Liver (tissue), 9 donors: Measurements from ENCODE around the gene MTMR2. TPM values are rescaled to one million over a fixed set of nuclear protein-coding genes. Genes with fewer than 3 reads are reported as not detected.

Experiments used
- DNase-seq: peaks from one replicate; pipeline ENCODE4 v3.0.0-alpha.2; 2017; ENCODE audit warnings: low spot score
- H3K27ac ChIP-seq, 2 donors: one replicate each; pipeline ENCODE4 v1.7.0; 2013; ENCODE audit warnings: inconsistent platforms in 2 of 2, low read length in 2 of 2, control low read depth in 1 of 2, low read depth in 1 of 2, mild to moderate bottlenecking in 1 of 2
- H3K27me3 ChIP-seq, 4 donors: one replicate each; pipeline versions ENCODE4 v1.6.1 to v1.7.0; 2013; ENCODE audit warnings: low read length in 3 of 4, inconsistent platforms in 1 of 4, mild to moderate bottlenecking in 1 of 4, moderate library complexity in 1 of 4; ENCODE audit not compliant: control insufficient read depth in 4 of 4, insufficient read depth in 4 of 4
- H3K36me3 ChIP-seq, 4 donors: one replicate each; pipeline versions ENCODE4 v1.6.1 to v1.7.0; 2013; ENCODE audit warnings: low read length in 3 of 4, mild to moderate bottlenecking in 3 of 4, low read depth in 1 of 4, moderate library complexity in 1 of 4; ENCODE audit not compliant: control insufficient read depth in 4 of 4, insufficient read depth in 3 of 4
- H3K4me1 ChIP-seq, 4 donors: one replicate each; pipeline versions ENCODE4 v1.6.1 to v1.7.0; 2013; ENCODE audit warnings: low read length in 3 of 4, mild to moderate bottlenecking in 3 of 4, moderate library complexity in 1 of 4; ENCODE audit not compliant: control insufficient read depth in 4 of 4, insufficient read depth in 4 of 4
- H3K4me3 ChIP-seq, 3 donors: one replicate each; pipeline versions ENCODE4 v1.6.1 to v1.7.0; 2013; ENCODE audit warnings: low read length in 3 of 3, control low read depth in 1 of 3, low read depth in 1 of 3, mild to moderate bottlenecking in 1 of 3
- H3K9ac ChIP-seq, 2 donors: one replicate each; pipeline ENCODE4 v1.7.0; 2013; ENCODE audit warnings: low read length in 2 of 2, mild to moderate bottlenecking in 2 of 2, moderate library complexity in 2 of 2, control low read depth in 1 of 2, low read depth in 1 of 2
- H3K9me3 ChIP-seq, 4 donors: one replicate each; pipeline versions ENCODE4 v1.6.1 to v1.7.0; 2013; ENCODE audit warnings: low read length in 3 of 4; ENCODE audit not compliant: control insufficient read depth in 4 of 4
- EGR1 ChIP-seq, 2 donors: IDR thresholded peaks; 2 replicates each; pipeline ENCODE4 v1.6.1; 2016 to 2018; ENCODE audit warnings: antibody characterized with exemption in 2 of 2, low read depth in 2 of 2
- FOXA1 ChIP-seq: IDR thresholded peaks from 2 replicates; pipeline ENCODE4 v1.6.1; 2016; ENCODE audit warnings: antibody characterized with exemption
- FOXA2 ChIP-seq: IDR thresholded peaks from 2 replicates; pipeline ENCODE4 v1.6.1; 2016; ENCODE audit warnings: antibody characterized with exemption
- GABPA ChIP-seq, 2 donors: IDR thresholded peaks in 1 of 2; conservative IDR thresholded peaks in 1 of 2; 2 replicates each; pipeline ENCODE4 v1.6.1; 2016; ENCODE audit warnings: antibody characterized with exemption in 2 of 2, mild to moderate bottlenecking in 1 of 2, moderate library complexity in 1 of 2
- HNF4A ChIP-seq, 2 donors: conservative IDR thresholded peaks; 2 replicates each; pipeline ENCODE4 v1.6.1; 2016; ENCODE audit warnings: antibody characterized with exemption in 2 of 2, mild to moderate bottlenecking in 2 of 2
- HNF4G ChIP-seq: IDR thresholded peaks from 2 replicates; pipeline ENCODE4 v1.6.1; 2016; ENCODE audit warnings: antibody characterized with exemption
- JUND ChIP-seq, 2 donors: IDR thresholded peaks; 2 replicates each; pipeline ENCODE4 v1.6.1; 2016; ENCODE audit warnings: antibody characterized with exemption in 2 of 2
- NR2F2 ChIP-seq: IDR thresholded peaks from 2 replicates; pipeline ENCODE4 v1.6.1; 2016; ENCODE audit warnings: antibody characterized with exemption
- RAD21 ChIP-seq, 2 donors: IDR thresholded peaks; 2 replicates each; pipeline ENCODE4 v1.6.1; 2016; ENCODE audit warnings: antibody characterized with exemption in 2 of 2, mild to moderate bottlenecking in 2 of 2
- RXRA ChIP-seq, 2 donors: IDR thresholded peaks; 2 replicates each; pipeline ENCODE4 v1.6.1; 2017 to 2018; ENCODE audit warnings: antibody characterized with exemption in 2 of 2, mild to moderate bottlenecking in 1 of 2
- SP1 ChIP-seq: IDR thresholded peaks from 2 replicates; pipeline ENCODE4 v1.6.1; 2018; ENCODE audit warnings: antibody characterized with exemption, mild to moderate bottlenecking
- TAF1 ChIP-seq: conservative IDR thresholded peaks from 2 replicates; pipeline ENCODE4 v1.6.1; 2016; ENCODE audit warnings: antibody characterized with exemption, mild to moderate bottlenecking
- YY1 ChIP-seq: IDR thresholded peaks from 2 replicates; pipeline ENCODE4 v1.6.1; 2016; ENCODE audit warnings: antibody characterized with exemption, mild to moderate bottlenecking
- WGBS: extraction: QIAGEN DNeasy Blood & Tissue Kit; methylation state at CpG from one replicate; pipeline ENCODE4 v1.1.7; 2013; 5-methylcytosine and 5-hydroxymethylcytosine counted together
- polyA plus RNA-seq, 2 donors: library from polyadenylated mRNA; stranded (reverse) in 1 of 2; unstranded in 1 of 2; fragments of 200-250 nt in 1 of 2; fragments of >200 nt in 1 of 2; fragmentation: Nextera tagmentation in 1 of 2; extraction: Ambion mirVana in 1 of 2; gene quantifications; one replicate each; pipeline versions ENCODE4 v1.2.1 to v1.2.3, GENCODE V29; 2013 to 2015
- total RNA-seq, 2 donors: library from RNA; depleted of rRNA; stranded (reverse); fragments of >200 nt; gene quantifications; one replicate each; pipeline ENCODE4 v1.2.3, GENCODE V29; 2014
- TF ChIP-seq, protein P1 (sequence below): fragments of 150-350 bp; IDR thresholded peaks from 2 replicates; pipeline ENCODE4 v1.5.1; 2017; ENCODE audit warnings: improper control_type of control experiment, low read depth, low read length; ENCODE audit not compliant: missing input control
- TF ChIP-seq, protein P2 (sequence below): IDR thresholded peaks from 2 replicates; pipeline ENCODE4 v1.6.1; 2016; ENCODE audit warnings: antibody characterized with exemption
- TF ChIP-seq, protein P3 (sequence below): IDR thresholded peaks from 2 replicates; pipeline ENCODE4 v1.6.1; 2016; ENCODE audit warnings: antibody characterized with exemption, mild to moderate bottlenecking
- TF ChIP-seq, protein P4 (sequence below): IDR thresholded peaks from 2 replicates; pipeline ENCODE4 v1.6.1; 2016; ENCODE audit warnings: antibody characterized with exemption
- TF ChIP-seq, protein P5 (sequence below): IDR thresholded peaks from 2 replicates; pipeline ENCODE4 v1.6.1; 2016; ENCODE audit warnings: antibody characterized with exemption
- donor health status: healthy.
- donor health status: healthy.
- donor health status: healthy.
- donor health status: healthy.
- donor health status: healthy.

MTMR2 gene
- total and polyA plus RNA-seq, 4 donors: 2.0 to 9.5 (median 3.1) TPM

DNA sequence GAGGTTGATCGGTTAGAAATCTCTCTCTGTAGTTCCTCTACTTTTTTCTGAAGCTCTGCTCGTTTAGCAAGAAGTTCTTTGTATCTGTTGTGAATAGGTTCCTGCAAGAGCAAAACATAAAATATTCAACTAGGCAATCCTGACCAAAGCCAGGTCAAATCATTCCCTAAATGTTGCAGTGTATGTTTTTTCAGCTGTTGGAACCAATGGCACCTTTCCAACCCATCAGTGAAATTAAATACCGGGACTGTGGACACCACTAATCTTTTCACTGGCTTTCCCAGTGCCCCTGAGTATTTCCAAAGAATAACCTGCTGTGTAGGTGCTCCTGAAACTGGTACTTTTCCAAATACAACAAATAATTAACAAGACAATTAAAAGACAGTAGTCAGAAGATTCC lies 88.6 kb downstream of the MTMR2 start:
- H3K9me3 ChIP-seq: no peaks in the 10 kb centered on the region
- no peak overlapping the region for H3K27ac ChIP-seq
- 71% methylated on average over 3 of the region's 3 CpGs for WGBS
- no peak overlapping the region for H3K4me3 ChIP-seq
- H3K4me1 ChIP-seq: no peaks in the 10 kb centered on the region
- H3K27me3 ChIP-seq: no peaks in the 10 kb centered on the region
- DNase-seq: no peak
- H3K9ac ChIP-seq: no peak overlapping the region
- TF ChIP-seq FOXA1: no peak
- H3K36me3 ChIP-seq: peaks cover 3 to 39% (median 18%) of the 10 kb centered on the region in 4 donors

DNA sequence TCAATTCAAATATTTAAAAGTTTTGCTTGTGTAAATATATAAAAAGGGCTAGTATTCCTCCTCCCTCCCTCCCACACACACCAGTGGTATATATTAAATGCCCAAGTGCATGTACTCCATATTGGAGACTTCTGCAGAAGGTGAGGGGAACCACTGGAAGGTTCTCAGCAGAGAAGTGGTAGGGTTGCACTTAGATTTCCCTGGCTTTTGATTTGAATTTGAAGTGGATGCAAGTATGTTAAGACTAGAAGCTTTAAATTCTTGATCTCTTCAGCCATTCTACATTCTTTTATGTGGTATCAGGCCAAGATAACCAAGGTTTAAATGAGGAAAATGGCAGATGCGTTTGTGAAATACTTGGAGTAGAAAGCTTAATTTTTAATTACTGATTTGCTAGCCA lies 90.5 kb downstream of the MTMR2 start:
- Histone ChIP-seq H3K9me3 (no peaks in the 10 kb centered on the region), H3K9ac (no peak overlapping the region), H3K27me3 (no peaks in the 10 kb centered on the region), H3K27ac (no peak overlapping the region), H3K36me3 (peaks cover 4 to 45% (median 27%) of the 10 kb centered on the region in 4 donors), H3K4me1 (no peaks in the 10 kb centered on the region), H3K4me3 (no peak overlapping the region)
- WGBS: 91% methylated on average over 1 of the region's 1 CpG
- no peak for DNase-seq
- no peak for TF ChIP-seq RAD21 (IDR thresholded peaks at IDR 0.05)
- no peak for TF ChIP-seq YY1
- TF ChIP-seq SP1: no peak
- TF ChIP-seq HNF4G: no peak
- no peak for TF ChIP-seq RXRA (IDR thresholded peaks at IDR 0.05)
- TF ChIP-seq, protein P1, sequence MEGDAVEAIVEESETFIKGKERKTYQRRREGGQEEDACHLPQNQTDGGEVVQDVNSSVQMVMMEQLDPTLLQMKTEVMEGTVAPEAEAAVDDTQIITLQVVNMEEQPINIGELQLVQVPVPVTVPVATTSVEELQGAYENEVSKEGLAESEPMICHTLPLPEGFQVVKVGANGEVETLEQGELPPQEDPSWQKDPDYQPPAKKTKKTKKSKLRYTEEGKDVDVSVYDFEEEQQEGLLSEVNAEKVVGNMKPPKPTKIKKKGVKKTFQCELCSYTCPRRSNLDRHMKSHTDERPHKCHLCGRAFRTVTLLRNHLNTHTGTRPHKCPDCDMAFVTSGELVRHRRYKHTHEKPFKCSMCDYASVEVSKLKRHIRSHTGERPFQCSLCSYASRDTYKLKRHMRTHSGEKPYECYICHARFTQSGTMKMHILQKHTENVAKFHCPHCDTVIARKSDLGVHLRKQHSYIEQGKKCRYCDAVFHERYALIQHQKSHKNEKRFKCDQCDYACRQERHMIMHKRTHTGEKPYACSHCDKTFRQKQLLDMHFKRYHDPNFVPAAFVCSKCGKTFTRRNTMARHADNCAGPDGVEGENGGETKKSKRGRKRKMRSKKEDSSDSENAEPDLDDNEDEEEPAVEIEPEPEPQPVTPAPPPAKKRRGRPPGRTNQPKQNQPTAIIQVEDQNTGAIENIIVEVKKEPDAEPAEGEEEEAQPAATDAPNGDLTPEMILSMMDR: no peak
- no peak for TF ChIP-seq GABPA (IDR thresholded peaks at IDR 0.05 in 1 of 2, conservative IDR thresholded peaks at IDR 0.05 in 1 of 2)
- no peak for TF ChIP-seq FOXA2

DNA sequence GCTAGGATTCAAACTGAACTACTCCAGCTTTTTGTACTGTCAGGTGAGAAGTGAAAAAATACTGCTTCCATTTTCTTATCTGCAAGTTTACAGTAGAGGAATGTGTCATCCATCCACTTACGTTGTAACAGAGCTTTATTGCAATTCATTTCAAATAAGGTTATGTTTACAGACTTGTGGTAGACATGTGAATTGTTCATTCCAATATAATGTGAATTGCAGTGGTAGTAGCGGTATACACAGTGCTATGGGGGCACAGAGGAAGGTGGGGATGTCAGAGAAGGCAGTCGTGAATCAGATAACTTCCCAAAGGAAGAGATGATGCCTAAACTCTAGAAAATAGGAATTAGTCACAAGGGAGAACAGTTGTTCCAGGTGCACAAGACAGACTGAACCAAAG lies 91.1 kb downstream of the MTMR2 start:
- H3K27me3 ChIP-seq: no peaks in the 10 kb centered on the region
- H3K9ac ChIP-seq: no peak overlapping the region
- no peaks in the 10 kb centered on the region for H3K4me1 ChIP-seq
- no peak for DNase-seq
- H3K36me3 ChIP-seq: peaks cover 4 to 45% (median 32%) of the 10 kb centered on the region in 4 donors
- TF ChIP-seq, protein P2, sequence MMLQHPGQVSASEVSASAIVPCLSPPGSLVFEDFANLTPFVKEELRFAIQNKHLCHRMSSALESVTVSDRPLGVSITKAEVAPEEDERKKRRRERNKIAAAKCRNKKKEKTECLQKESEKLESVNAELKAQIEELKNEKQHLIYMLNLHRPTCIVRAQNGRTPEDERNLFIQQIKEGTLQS: no peak
- TF ChIP-seq YY1: no peak
- TF ChIP-seq RAD21 (IDR thresholded peaks at IDR 0.05): no peak
- TF ChIP-seq JUND (IDR thresholded peaks at IDR 0.05): no peak
- TF ChIP-seq HNF4G: no peak
- no peak for TF ChIP-seq FOXA2
- TF ChIP-seq TAF1: no peak
- TF ChIP-seq, protein P1: no peak
- TF ChIP-seq SP1: no peak
- TF ChIP-seq FOXA1: no peak
- TF ChIP-seq RXRA (IDR thresholded peaks at IDR 0.05): no peak
- TF ChIP-seq GABPA (IDR thresholded peaks at IDR 0.05 in 1 of 2, conservative IDR thresholded peaks at IDR 0.05 in 1 of 2): no peak
- TF ChIP-seq EGR1 (IDR thresholded peaks at IDR 0.05; ENCODE audit: low read depth in 2 of 2): no peak
- TF ChIP-seq, protein P3, sequence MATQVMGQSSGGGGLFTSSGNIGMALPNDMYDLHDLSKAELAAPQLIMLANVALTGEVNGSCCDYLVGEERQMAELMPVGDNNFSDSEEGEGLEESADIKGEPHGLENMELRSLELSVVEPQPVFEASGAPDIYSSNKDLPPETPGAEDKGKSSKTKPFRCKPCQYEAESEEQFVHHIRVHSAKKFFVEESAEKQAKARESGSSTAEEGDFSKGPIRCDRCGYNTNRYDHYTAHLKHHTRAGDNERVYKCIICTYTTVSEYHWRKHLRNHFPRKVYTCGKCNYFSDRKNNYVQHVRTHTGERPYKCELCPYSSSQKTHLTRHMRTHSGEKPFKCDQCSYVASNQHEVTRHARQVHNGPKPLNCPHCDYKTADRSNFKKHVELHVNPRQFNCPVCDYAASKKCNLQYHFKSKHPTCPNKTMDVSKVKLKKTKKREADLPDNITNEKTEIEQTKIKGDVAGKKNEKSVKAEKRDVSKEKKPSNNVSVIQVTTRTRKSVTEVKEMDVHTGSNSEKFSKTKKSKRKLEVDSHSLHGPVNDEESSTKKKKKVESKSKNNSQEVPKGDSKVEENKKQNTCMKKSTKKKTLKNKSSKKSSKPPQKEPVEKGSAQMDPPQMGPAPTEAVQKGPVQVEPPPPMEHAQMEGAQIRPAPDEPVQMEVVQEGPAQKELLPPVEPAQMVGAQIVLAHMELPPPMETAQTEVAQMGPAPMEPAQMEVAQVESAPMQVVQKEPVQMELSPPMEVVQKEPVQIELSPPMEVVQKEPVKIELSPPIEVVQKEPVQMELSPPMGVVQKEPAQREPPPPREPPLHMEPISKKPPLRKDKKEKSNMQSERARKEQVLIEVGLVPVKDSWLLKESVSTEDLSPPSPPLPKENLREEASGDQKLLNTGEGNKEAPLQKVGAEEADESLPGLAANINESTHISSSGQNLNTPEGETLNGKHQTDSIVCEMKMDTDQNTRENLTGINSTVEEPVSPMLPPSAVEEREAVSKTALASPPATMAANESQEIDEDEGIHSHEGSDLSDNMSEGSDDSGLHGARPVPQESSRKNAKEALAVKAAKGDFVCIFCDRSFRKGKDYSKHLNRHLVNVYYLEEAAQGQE: no peak
- TF ChIP-seq, protein P4, sequence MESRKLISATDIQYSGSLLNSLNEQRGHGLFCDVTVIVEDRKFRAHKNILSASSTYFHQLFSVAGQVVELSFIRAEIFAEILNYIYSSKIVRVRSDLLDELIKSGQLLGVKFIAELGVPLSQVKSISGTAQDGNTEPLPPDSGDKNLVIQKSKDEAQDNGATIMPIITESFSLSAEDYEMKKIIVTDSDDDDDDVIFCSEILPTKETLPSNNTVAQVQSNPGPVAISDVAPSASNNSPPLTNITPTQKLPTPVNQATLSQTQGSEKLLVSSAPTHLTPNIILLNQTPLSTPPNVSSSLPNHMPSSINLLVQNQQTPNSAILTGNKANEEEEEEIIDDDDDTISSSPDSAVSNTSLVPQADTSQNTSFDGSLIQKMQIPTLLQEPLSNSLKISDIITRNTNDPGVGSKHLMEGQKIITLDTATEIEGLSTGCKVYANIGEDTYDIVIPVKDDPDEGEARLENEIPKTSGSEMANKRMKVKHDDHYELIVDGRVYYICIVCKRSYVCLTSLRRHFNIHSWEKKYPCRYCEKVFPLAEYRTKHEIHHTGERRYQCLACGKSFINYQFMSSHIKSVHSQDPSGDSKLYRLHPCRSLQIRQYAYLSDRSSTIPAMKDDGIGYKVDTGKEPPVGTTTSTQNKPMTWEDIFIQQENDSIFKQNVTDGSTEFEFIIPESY: no peak
- TF ChIP-seq HNF4A (conservative IDR thresholded peaks at IDR 0.05): no peak
- TF ChIP-seq, protein P5, sequence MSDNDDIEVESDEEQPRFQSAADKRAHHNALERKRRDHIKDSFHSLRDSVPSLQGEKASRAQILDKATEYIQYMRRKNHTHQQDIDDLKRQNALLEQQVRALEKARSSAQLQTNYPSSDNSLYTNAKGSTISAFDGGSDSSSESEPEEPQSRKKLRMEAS: no peak
- TF ChIP-seq NR2F2: no peak
- H3K9me3 ChIP-seq: no peaks in the 10 kb centered on the region
- H3K4me3 ChIP-seq: no peak overlapping the region
- no peak overlapping the region for H3K27ac ChIP-seq
- WGBS: 82% methylated on average over 3 of the region's 3 CpGs
